ENCODE measurements around the gene RPL27A.

The RPL27A gene

GRCh38 chr11:8699903-8700302 lies 17.3 kb downstream of the RPL27A start:
- DNase-seq (ENCODE audit: low read depth in 2 of 2): no peak

DNA sequence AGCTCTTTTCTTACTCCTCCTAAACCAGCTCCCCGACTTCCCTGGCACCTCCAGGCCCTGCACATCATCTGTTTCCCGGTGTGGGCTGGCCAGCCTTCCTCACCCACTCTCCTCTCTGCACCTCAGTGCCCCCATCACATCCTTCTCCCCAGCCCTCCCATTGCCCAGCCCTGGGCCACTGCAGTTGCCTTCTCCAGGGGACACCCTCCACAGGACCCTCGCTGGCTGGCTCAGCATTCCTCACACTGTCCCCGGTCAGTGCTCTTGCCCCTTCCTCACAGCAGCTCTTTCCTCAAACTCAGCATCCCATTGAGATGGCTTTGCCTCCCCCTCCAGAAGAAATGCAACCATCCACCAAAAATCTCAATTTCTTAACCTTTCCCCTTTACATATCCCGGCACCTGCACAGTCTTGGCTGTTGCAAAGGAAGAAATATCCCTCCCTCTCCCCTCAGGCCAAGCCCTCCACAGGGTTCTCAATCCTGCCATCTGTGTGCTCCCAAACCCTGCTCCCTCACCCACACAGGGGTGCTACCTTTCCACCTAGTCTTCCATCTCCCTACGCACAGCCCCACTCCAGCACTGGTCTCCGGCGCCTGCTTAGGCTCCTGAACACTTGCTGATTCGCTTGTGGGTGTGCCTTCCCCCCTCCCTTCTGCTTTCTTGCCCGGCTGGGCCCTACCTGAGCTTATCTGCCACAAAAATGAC lies 19.5 kb downstream of the RPL27A start:
- no peak for DNase-seq (ENCODE audit: low read depth in 2 of 2)

GRCh38 chr11:8702598-8702915 lies 20.0 kb downstream of the RPL27A start:
- no peak for DNase-seq (ENCODE audit: low read depth in 2 of 2)

- no peak for DNase-seq (ENCODE audit: low read depth in 2 of 2)
Observed at GRCh38 chr11:8704136-8704535, 21.5 kb downstream of the RPL27A start.

DNA sequence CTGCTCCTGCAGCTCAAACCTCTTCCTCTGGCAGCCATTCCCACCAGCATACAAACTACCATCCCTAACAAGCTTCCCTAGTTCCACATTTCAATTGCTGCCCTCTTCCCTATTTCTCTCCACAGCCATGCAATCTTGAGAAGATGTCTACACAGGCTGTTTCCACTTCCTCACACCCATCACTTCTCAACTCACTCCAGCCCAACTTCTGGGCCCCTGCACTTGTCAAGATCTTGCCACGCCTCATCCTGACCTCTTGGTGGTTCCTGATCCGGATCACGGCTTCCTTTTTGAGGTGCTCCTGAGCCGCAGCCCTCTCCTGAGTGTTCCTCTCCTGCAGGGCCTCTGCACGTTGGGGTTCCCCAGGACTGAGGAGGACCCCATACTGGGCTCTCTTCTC lies 22.6 kb downstream of the RPL27A start:
- no peak for DNase-seq (ENCODE audit: low read depth in 2 of 2)

- no peak for DNase-seq (ENCODE audit: low read depth in 2 of 2)
Observed at GRCh38 chr11:8706673-8707432, 24.3 kb downstream of the RPL27A start.

GRCh38 chr11:8707541-8708191 lies 25.1 kb downstream of the RPL27A start:
- DNase-seq (ENCODE audit: low read depth in 2 of 2): no peak

DNA sequence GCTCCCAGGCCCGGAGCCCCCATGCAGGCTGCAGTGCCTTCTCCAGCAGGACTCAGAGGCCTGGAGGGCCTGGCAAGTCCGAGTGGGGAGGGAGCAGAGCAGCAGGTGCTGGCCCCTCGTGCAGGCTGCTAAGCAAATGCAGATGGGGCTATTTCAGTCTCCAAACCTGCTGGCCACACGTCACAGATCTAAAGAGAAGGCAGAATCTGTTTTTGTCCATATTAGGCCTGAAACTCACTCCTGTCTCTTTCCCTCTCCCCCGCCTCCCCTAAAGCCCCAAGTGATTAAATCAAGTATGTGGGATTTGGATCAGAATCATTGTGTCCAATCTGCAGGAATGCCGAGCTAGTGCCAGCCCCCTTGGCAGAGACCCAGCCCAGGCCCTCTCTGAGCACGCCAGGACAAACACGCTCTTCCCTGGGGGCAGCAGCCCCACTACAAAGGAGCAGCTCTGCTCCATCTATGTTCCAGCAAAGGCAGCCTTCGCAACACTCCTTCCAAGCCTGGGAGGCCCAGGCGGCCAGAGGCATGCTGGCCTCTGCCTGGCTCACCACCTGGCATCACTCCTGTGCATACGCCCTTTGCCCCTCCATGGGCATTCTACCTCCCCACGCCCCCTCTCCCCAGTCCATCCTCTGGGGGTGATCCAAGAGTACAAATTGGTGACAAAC lies 26.5 kb downstream of the RPL27A start:
- no peak for DNase-seq (ENCODE audit: low read depth in 2 of 2)

DNA sequence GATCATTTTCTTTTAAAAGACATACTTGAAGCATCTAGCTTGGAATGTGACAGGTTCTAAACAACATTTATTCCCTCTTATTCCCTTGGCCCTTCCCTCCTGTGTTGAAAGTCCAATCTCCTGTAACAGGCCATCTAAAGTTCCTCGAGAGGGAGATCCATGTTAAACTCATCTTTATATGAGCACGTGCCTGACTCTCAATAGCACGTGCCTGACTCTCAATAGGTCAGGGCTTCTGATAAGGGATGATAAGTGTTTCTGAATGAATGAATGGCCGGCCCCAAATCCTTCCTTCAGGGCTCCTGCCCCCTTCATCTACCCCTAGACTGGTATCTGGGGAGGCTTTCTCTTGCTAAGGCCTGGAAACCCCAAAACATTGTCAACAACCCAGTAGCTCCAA lies 27.2 kb downstream of the RPL27A start:
- no peak for DNase-seq (ENCODE audit: low read depth in 2 of 2)

GRCh38 chr11:8711895-8712442 lies 29.4 kb downstream of the RPL27A start:
- no peak for DNase-seq (ENCODE audit: low read depth in 2 of 2)

DNA sequence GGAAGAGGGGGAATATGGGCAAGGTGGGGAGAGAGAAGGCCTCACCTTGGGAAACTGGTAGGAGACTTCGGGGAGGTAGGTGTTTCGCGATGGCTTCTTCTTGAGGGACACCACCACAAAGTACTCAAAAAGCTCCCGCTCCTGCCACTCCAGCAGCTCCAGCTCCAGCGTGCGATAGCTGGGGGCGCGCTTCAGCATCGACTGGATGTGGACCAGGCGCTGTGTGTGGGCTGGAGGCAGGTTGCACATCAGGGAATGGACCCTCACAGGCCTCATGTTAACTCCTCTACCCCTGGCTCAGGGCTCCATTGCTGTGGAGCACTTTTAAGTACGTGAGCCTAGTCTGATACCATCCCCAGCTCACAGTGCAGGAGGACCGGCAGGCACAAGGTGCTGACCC lies 29.9 kb downstream of the RPL27A start:
- DNase-seq (ENCODE audit: low read depth in 2 of 2): no peak

- no peak for DNase-seq (ENCODE audit: low read depth in 2 of 2)
Observed at GRCh38 chr11:8713760-8714454, 31.3 kb downstream of the RPL27A start.

DNA sequence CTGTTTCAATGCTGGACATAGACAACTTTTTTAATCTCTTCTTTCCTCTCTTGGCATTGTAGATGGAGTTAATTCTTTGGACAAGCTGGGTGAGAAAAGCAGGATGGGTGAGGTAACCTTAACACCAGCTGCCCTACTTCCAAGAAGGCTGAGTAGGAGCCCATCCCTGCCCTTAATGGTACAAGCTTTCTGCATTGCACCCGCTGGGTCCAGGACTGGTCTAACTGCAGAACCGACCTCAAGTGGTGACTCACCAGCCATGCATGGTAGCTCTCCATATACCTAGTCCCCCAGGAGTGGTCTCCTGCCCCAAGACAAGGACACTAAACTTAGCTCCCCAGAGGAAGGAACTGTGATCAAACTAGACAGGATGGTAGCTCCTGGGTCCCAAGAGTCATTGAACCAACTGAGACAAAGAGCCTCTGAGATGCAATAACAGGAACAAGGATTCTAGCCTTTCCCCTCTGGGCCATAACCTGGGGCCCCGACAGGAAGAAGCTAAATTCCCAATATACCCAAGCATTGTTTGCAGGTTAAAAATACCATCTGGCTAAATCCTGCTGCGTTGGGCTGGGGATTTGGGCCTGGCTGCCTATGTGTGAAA lies 32.1 kb downstream of the RPL27A start:
- no peak for DNase-seq (ENCODE audit: low read depth in 2 of 2)

DNA sequence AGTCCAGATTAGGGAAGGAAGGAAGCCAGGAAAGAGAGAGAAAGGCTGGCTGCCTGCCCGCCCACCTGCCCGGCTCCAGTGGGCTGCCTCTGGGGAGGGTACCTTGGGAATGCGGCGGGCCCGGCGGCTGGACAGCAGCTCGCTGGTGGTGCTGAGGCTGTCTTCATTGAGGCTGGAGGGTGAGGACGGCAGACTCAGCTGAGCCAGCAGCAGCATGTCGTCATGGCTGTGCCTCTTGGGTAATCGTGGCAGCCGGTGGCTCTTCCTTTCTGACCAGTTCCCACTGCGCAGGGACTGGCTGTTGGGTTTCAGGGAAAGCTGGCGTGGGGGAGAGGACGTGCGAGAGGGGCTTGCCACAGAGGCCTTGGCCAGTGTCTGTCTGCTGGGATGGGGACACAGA lies 32.9 kb downstream of the RPL27A start:
- DNase-seq (ENCODE audit: low read depth in 2 of 2): no peak

GRCh38 chr11:8717544-8717875 lies 34.9 kb downstream of the RPL27A start:
- DNase-seq (ENCODE audit: low read depth in 2 of 2): no peak

GRCh38 chr11:8717876-8718753 lies 35.5 kb downstream of the RPL27A start:
- no peak for DNase-seq (ENCODE audit: low read depth in 2 of 2)

DNA sequence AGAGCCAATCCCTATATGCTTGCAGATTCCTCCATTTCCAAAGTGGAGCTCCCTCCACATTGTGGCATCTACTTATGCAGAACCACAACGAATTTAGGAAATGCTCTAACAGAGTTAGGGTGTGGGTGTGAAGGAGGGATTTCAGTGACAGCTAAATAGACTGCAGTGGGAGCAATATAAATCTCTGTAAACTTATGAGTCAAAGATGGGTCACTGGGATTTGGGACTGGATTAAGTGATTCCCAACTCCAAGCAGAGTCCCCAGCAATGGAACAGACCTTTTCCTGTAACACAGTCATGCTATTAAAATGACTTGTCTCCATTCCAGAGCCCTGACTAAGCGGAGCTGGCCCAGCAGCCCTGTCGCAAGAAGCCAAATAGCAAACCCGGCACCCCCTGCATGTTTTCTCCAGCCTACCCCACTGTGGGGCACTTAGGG lies 36.6 kb downstream of the RPL27A start:
- DNase-seq (ENCODE audit: low read depth in 2 of 2): no peak

DNA sequence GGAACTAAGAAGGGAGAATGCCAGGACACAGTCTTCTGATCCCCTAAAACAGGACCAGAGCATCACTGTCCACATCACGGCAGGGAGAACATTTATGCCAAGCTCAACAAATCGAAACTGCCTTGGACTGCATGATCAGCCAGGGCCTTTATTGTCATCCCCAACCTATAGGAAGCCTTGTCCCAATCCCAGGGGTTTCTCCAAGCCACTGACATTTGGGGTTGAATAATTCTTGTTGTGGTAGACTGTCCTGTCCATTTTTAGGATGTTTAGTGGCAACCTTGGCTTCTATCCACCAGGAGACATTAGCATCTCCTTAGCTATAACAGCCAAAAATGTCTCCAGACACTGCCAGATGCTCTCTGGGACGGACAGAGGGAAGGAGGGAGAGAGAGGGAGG lies 37.1 kb downstream of the RPL27A start:
- DNase-seq (ENCODE audit: low read depth in 2 of 2): no peak

GRCh38 chr11:8720352-8720751 lies 37.8 kb downstream of the RPL27A start:
- DNase-seq (ENCODE audit: low read depth in 2 of 2): no peak

DNA sequence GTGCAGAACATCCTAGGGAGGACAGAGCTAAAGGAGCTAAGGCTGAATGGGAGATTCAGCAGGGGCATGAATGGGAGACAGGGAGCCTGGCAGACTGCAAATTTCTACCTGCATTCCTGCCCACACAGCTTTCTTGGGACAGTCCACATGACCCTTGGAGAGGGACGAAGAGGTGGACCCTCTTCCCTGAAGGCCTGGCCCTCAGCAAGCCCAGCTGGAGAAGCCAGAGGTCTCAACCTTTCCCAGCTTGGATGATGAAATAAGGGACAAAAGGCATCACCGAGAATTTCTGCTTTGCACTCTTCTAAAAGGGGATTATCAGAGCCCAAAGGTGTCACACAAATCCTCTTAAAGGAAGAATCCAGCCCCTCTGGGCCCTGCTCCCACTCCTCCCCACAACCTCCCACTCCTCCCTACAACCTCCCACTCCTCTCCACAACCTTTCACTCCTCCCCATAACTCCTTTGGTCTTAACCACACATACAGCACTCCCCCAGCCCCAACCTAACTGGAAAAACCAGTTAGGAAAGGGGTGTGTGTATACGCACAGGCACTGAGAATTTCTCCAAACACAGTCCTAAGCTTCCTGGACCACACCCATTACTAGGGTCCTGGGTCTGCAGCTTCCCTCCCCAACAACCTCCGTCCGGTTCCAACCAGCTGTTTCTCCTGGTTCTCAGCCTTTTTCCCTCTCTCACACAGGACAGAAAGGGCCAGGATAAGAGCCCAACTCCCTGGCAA lies 38.4 kb downstream of the RPL27A start:
- DNase-seq (ENCODE audit: low read depth in 2 of 2): no peak

Data from stimulated activated CD8-positive, alpha-beta memory T cell treated with anti-CD3 and anti-CD28 coated beads, Interleukin-7, amount 100 ng/mL, for 1 hour (primary cell).